Type B pancreatic cell (in vitro differentiated cells): ENCODE data around the gene TTN. TPM values are rescaled to one million over a fixed set of nuclear protein-coding genes. Genes with fewer than 3 reads are reported as not detected.

Source experiments
- DNase-seq: peaks from one replicate; pipeline ENCODE4 v3.0.0; 2021; ENCODE audit warnings: mixed read lengths; ENCODE audit not compliant: unreplicated experiment; ENCODE audit errors: extremely low spot score
- H3K27ac Mint-ChIP-seq: 2 replicates; pipeline ENCODE4 v1.8.0; 2021; ENCODE audit warnings: mild to moderate bottlenecking, mixed read lengths
- H3K27me3 Mint-ChIP-seq: 2 replicates; pipeline ENCODE4 v1.8.0; 2021; ENCODE audit warnings: mixed read lengths
- H3K36me3 Mint-ChIP-seq: 2 replicates; pipeline ENCODE4 v1.8.0; 2021; ENCODE audit warnings: mixed read lengths
- H3K4me1 Mint-ChIP-seq: one replicate; pipeline ENCODE4 v1.8.0; 2021; ENCODE audit warnings: mixed read lengths; ENCODE audit not compliant: unreplicated experiment
- H3K4me3 Mint-ChIP-seq: 2 replicates; pipeline ENCODE4 v1.8.0; 2021; ENCODE audit warnings: mild to moderate bottlenecking, mixed read lengths
- H3K9me3 Mint-ChIP-seq: 2 replicates; pipeline ENCODE4 v1.8.0; 2021; ENCODE audit warnings: mixed read lengths
- total RNA-seq: library from RNA; stranded (reverse); gene quantifications from 2 replicates; pipeline ENCODE4 v1.2.1, GENCODE V29; 2021; ENCODE audit warnings: low replicate concordance
- TF ChIP-seq, protein P1 (sequence below): fragments of 200-600 bp; sonication (generic); conservative IDR thresholded peaks from 2 replicates; pipeline ENCODE4 v1.5.0; 2021; ENCODE audit warnings: antibody characterized with exemption, mild to moderate bottlenecking

Gene TTN
- total RNA-seq, 1 donor from 2014 or later, result 5.6 TPM

DNA sequence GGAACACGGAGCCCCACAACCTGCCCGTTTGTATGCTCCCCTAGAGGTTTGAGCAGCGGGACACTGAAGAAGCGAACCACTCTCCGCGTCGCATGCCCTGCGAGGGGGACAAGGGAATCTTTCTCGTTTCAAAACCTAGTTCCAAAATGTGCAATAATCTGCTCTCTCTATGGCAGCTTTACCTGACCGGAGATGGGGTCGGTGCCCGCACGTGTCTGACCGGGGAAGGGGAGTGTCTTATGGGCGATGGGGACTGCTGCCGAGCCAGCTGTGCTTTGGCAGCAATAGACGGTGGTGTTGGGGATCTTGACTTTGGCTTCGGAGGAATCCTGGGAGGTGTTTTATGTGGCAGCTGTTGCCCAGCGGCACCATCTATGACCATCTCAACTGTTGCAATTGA lies 7.9 kb downstream of the TTN start:
- H3K4me3 Mint-ChIP-seq, result no peak overlapping the region
- no peaks in the 10 kb centered on the region for H3K4me1 Mint-ChIP-seq
- H3K36me3 Mint-ChIP-seq, result no peaks in the 10 kb centered on the region
- TF ChIP-seq, protein P1, sequence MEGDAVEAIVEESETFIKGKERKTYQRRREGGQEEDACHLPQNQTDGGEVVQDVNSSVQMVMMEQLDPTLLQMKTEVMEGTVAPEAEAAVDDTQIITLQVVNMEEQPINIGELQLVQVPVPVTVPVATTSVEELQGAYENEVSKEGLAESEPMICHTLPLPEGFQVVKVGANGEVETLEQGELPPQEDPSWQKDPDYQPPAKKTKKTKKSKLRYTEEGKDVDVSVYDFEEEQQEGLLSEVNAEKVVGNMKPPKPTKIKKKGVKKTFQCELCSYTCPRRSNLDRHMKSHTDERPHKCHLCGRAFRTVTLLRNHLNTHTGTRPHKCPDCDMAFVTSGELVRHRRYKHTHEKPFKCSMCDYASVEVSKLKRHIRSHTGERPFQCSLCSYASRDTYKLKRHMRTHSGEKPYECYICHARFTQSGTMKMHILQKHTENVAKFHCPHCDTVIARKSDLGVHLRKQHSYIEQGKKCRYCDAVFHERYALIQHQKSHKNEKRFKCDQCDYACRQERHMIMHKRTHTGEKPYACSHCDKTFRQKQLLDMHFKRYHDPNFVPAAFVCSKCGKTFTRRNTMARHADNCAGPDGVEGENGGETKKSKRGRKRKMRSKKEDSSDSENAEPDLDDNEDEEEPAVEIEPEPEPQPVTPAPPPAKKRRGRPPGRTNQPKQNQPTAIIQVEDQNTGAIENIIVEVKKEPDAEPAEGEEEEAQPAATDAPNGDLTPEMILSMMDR, result no peak
- no peak overlapping the region for H3K27ac Mint-ChIP-seq
- no peak for DNase-seq
- H3K9me3 Mint-ChIP-seq, result no peaks in the 10 kb centered on the region
- no peaks in the 10 kb centered on the region for H3K27me3 Mint-ChIP-seq

DNA sequence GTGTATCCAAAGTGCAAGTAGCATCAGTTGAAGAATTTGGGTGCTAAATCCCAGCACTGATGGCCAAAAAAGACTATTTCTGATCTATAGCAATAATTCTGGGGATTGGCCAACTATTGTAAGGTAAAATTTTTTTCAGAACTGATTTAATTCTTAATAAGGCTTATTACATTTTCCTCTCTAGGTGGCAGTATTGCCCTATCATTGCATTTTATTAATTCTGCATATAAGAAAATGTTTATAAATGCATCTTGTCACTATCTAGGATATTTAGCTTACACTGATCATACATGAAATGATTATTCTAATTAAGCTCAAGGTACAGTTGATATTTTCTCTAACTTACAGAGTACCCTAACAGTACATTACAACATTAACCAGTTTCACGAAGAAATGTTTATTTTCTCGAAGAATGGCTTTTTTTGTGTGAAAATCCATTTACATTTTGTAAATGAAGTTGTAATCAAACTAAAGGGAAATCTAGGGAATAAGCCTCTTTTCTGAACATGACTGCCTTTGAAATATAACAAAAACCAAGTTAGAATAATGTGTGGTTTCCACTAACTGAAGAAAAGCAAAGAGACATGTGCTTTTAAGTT lies 11.0 kb downstream of the TTN start:
- Mint-ChIP-seq H3K36me3 (no peaks in the 10 kb centered on the region), H3K27me3 (no peaks in the 10 kb centered on the region), H3K4me1 (no peaks in the 10 kb centered on the region), H3K9me3 (no peaks in the 10 kb centered on the region), H3K27ac (no peak overlapping the region), H3K4me3 (no peak overlapping the region)
- TF ChIP-seq, protein P1, result peak; percentile 81
- DNase-seq, result no peak

DNA sequence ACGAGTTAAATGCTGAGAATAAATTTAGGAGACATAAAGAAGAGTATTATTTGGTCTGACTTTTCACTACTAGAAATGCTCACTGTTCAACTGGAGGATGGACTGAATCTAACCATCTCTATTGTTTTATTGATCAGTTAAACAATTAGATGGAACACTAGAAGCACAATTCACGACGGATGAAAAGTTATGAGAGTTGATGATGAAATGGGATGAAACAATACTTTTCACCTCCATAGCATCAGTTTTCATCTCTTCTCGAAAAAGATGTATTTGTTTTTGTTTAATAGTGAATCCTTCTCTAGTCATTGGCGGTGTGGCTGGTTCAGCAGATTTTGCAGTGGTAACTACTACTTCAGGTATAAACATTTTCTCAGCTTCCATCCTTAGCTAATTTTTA lies 19.3 kb downstream of the TTN start:
- Mint-ChIP-seq H3K4me1 (no peaks in the 10 kb centered on the region), H3K36me3 (no peaks in the 10 kb centered on the region), H3K27ac (no peak overlapping the region), H3K4me3 (no peak overlapping the region), H3K9me3 (no peaks in the 10 kb centered on the region), H3K27me3 (no peaks in the 10 kb centered on the region)
- DNase-seq, result no peak
- TF ChIP-seq, protein P1, result no peak

DNA sequence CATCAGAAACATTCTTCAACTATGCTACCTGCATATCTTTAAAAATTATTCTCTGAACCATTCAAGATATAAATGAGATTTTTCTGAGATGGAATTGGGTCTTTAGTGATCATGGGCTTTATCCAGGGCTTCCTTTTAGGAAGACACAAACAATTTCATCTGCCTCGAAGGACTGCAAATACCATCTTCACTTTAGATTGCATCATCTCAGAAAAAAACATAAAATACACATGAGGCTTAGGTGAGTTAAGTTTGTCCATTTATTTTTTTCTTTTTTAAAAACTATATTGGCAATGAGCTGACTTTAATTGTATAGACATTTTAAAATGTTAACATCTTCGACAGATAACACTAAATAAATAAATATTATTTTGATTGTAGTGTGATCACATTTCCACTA lies 20.1 kb downstream of the TTN start:
- no peak for DNase-seq
- H3K27me3 Mint-ChIP-seq, result no peaks in the 10 kb centered on the region
- no peaks in the 10 kb centered on the region for H3K9me3 Mint-ChIP-seq
- no peaks in the 10 kb centered on the region for H3K36me3 Mint-ChIP-seq
- H3K27ac Mint-ChIP-seq, result no peak overlapping the region
- no peaks in the 10 kb centered on the region for H3K4me1 Mint-ChIP-seq
- H3K4me3 Mint-ChIP-seq, result no peak overlapping the region
- TF ChIP-seq, protein P1, result no peak

DNA sequence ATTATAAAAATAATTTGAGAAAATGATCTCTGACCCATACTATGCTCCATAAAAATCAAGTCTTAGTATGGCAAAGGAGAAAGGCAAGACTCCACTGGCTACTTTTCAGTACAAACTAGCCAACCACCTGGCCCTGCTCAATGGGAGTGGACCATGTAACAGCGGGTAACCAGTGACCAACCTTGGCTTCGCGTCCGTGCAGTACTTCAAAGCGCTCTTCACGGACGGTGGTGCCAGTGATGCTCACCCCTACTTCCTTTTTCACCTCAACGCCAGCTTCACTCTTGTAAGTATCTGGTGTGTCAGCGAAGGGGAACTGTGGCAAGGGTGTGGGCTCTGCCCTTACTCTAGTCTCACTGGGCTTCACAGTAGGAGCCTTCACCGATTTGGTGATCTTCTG lies 23.3 kb downstream of the TTN start:
- Mint-ChIP-seq H3K9me3 (no peaks in the 10 kb centered on the region), H3K27ac (no peak overlapping the region), H3K4me3 (no peak overlapping the region)

More for the DNA sequence above, 23.3 kb downstream of the TTN start:
- Mint-ChIP-seq H3K36me3 (no peaks in the 10 kb centered on the region), H3K27me3 (no peaks in the 10 kb centered on the region), H3K4me1 (no peaks in the 10 kb centered on the region)
- DNase-seq, result no peak
- TF ChIP-seq, protein P1, result no peak
